HG02981 (cell line): ENCODE measurements around the gene RCN2.
A peak's percentile ranks its signal among the peaks of the same experiment; 100 is the strongest.

Experiments
- ATAC-seq: cut with Tn5 transposase; IDR thresholded peaks from one replicate; pipeline ENCODE4 v1.9.1; 2021; ENCODE audit warnings: mild to moderate bottlenecking, moderate library complexity; ENCODE audit not compliant: unreplicated experiment

The RCN2 gene

DNA sequence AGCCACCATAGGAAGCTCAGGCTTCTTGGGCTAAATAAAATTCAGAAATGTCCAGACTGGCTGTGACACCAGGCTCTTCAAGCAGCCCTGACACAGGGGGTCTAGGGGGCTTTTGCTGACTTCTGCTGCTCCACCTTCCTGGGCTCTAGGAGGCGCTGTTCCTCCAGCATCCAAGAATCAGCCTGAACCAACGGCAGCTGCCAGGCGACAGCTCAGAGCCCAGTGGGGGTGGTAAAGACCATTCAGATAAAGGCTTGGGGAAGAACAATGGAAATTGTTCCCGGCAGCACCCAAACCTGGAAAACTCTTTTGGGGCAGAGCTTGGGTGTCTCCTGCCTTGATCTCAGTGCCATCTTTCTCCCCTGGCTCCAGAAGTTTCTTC lies 41.8 kb downstream of the RCN2 start:
- no peak for ATAC-seq

- ATAC-seq: no peak
These were observed 42.4 kb downstream of the RCN2 start for GRCh38 chr15:76973906-76974305.

DNA sequence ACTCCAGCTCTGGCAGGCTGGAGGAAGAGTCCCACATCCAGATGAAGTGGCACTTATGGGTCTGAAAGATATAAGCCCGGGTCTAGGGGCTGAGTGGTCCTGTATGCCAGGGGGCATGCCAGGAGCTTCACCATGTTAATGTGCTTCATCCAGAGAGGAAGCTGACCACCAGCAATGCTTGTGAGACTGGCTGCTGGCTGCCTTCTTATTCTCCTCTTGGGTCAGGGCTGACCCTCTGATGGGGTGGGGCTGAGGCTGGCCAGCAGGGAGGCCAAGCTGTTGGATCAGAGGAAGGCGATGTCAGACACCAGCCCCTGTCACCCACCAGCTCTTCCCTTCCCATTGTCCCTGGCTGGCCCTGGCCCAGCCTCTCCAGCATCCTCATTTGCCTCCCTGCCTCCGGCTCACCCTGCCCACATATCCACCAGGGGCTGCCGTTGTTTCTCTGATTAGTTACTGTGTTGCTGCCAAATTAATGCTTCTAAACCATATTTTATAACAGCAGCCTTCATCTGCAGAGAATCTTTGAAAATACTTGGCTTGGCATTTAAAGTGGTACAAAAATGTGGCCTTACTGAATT lies 43.0 kb downstream of the RCN2 start:
- ATAC-seq: no peak

DNA sequence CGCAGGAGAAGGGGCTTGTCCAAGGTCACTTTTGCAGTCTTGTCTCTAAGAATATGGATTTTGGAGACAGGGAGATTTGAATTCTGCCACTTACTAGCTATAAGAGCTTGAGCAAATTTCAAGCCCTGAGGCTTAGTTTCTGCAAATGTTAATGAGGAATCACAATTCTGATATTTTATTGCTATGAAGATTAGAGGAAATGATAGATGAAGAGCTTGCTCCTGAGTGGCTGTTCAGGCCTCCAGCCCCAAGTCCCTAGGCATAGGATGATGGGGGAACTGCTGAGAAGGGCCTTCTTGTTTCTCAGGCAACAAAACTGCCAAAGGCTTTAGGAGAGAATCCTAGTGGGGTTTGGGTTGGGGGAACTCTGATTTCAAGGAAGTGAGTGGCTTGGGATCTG lies 44.6 kb downstream of the RCN2 start:
- ATAC-seq: no peak

DNA sequence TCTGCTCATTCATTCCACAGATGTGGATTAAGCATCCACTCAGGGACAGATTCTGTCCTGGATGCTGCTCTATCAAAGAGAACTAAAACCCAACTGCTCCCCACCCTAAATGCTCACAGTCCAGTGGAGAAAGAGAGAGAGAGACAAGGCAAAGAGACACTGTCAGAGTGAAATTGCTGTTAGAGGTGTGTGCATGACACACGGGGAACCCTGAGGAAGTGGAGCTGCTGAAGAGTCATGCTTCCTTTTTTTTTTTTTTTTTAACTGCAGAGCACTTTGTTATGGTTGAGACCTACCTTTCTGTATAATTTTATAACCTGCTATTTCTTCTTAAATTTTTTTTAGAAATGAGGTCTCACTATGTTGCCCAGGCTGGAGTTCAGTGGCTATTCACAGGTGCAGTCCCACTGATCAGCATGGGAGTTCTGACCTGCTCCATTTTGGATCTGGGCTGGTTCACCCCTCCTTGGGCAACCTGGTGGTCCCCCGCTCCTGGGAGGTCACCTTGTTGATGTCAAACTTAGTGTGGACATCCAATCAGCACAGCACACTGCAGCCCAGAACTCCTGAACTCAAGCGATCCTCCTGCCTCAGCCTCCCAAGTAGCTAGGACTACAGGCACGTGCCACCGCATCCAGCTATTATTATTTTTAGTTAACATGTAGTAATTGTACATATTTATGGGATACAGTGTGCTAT lies 45.2 kb downstream of the RCN2 start:
- no peak for ATAC-seq

GRCh38 chr15:76978522-76979330 lies 47.2 kb downstream of the RCN2 start:
- no peak for ATAC-seq

DNA sequence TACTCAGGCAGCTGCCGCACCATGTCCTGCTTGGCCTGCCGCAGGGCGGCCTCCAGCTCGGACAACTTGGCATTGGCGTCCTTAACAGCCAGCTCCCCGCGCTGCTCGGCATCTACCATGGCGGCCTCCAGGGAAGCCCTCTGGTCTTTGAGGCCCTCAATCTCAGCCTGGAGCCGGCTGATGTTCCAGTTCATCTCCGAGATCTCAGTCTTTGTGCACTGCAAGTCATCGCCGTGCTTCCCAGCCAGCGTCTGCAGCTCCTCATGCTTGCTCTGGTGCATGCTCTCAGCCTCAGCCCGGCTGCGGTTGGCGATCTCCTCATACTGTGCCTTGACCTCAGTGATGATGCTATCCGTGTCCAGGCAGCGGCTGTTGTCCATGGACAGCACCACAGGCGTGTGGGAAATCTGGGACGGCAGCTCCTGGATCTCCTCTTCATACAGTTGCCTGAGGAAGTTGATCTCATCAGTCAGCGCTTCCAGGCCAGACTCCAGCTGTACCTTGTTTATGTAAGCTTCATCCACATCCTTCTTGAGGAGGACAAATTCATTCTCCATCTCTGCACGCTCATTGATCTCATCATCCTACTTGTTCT lies 47.9 kb downstream of the RCN2 start:
- ATAC-seq: no peak

GRCh38 chr15:76979996-76980520 lies 48.5 kb downstream of the RCN2 start:
- no peak for ATAC-seq

- no peak for ATAC-seq
These were observed 50.8 kb downstream of the RCN2 start for GRCh38 chr15:76982356-76982755.

DNA sequence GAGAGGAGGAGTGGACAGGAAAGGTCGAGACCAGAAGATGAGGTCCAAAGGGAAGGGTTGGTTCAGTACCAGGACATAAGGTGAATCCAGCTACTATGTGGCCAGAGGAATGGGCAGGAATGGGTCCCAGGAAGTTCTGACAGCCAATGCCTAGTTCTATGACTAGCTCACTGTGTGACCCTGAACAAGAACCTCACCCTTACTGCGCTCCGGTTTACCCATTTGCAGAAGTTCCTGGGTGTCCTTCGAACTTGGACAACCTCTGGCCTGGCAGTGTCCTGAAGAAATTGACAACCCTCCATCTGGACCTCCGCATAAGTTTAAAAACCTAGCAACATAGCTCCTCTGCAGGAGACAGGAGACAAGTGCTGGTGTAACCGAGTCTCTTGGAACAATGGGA lies 51.2 kb downstream of the RCN2 start:
- ATAC-seq: no peak

DNA sequence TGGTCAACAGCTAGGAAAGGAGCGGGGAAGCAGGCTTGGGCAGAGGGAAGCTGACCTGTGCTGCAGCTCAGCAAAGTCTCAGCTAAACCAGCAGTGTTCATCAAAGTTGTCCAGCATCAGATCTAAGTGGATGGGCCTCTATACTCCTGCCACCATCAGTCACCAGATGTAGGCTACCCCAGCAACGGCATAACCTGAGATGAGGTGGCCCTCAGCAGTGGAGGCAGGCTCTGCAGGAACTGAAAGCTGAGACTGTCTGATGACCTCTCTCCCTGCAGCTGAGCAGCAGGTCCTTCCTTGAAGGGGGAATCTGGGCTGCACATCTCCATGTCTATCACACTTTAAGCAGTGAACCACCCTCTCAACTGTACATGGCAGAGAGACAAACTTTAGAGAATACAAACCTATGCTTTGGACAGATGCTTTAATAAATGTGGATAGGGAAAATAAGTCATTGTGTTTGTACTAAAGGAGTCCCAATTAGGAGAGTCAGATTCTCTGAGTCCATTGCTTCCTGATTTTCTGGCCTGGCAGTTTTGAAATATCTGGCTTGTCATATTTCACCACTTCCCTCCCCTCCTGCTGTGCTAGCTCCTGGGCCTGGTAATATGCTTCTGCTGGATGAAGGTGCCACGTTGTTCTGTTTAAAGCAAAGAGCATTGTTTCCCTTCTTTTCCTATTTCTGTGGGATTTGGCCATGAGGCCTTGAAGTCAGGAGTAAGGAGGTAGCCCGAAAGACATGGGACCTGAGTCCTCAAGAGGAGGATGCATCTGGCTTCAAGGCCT lies 52.2 kb downstream of the RCN2 start:
- ATAC-seq: no peak

DNA sequence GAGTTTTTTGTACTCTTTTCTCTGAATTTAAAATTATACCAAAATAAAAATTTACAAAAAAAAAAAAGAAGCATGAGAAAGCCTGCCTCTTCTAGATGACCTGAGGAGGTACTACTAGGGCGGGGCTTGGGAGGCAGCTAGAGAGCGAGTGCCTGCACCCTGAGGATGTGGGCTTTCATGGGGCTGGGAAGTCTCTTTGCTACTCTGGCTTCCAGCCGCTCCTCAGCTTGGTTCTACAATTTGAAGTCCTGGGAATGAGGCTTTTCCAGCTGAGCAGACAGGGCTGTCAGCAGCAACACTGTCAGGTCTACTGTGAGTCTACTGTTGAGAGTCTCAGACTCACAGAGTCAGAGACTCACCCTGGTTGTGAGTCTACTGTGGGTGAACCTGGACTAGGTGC lies 55.2 kb downstream of the RCN2 start:
- no peak for ATAC-seq

GRCh38 chr15:76987276-76987675 lies 55.7 kb downstream of the RCN2 start:
- ATAC-seq: no peak

- ATAC-seq: peak; percentile 75
These were observed 56.6 kb downstream of the RCN2 start for GRCh38 chr15:76987896-76988860.

GRCh38 chr15:76988867-76989780 lies 57.6 kb downstream of the RCN2 start:
- ATAC-seq: peak; percentile 7

DNA sequence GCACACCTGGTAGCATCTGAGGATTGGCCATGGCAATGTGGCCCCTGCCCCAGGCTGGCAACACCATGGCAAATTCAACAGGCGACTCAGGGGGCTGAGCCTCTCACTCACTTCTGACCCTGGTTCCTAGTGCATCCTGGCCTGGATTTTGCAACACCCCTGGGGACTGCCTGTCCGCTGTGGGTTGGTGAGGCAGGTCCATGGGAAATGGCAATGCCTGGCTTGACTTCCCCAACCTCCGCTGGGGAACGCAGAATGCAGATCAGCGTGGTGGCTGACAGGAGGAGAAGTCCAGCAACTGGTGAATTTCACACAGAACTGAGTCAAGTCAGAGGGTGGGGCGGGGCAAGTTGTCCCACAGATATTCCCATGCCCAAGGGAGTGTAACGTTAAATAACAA lies 59.5 kb downstream of the RCN2 start:
- ATAC-seq: no peak

- no peak for ATAC-seq
These were observed 60.4 kb downstream of the RCN2 start for GRCh38 chr15:76991741-76992645.
